Trophoblast cell (in vitro differentiated cells and primary cell): ENCODE data around the gene INPPL1.

Experiments used
- DNase-seq, 2 donors: peaks; one replicate each; pipeline ENCODE4 v3.0.0-alpha.2; 2016
- H2AFZ ChIP-seq: 2 replicates; pipeline ENCODE4 v1.6.1; 2013; ENCODE audit warnings: low read length, moderate library complexity, mild to moderate bottlenecking; ENCODE audit not compliant: insufficient read depth, poor library complexity
- H2AK5ac ChIP-seq: 2 replicates; pipeline ENCODE4 v1.6.1; 2013; ENCODE audit warnings: mild to moderate bottlenecking, low read length
- H2BK120ac ChIP-seq: 2 replicates; pipeline ENCODE4 v1.6.1; 2013; ENCODE audit warnings: low read length, mild to moderate bottlenecking, moderate library complexity; ENCODE audit not compliant: insufficient read depth, poor library complexity
- H2BK12ac ChIP-seq: 2 replicates; pipeline ENCODE4 v1.6.1; 2013; ENCODE audit warnings: mild to moderate bottlenecking, low read length, moderate library complexity
- H2BK5ac ChIP-seq: 2 replicates; pipeline ENCODE4 v1.6.1; 2013; ENCODE audit warnings: low read length, low read depth, moderate library complexity, mild to moderate bottlenecking; ENCODE audit not compliant: poor library complexity
- H3K14ac ChIP-seq: 2 replicates; pipeline ENCODE4 v1.6.1; 2013; ENCODE audit warnings: mild to moderate bottlenecking, low read length
- H3K18ac ChIP-seq: 2 replicates; pipeline ENCODE4 v1.6.1; 2013; ENCODE audit warnings: mild to moderate bottlenecking, low read length
- H3K23ac ChIP-seq: 2 replicates; pipeline ENCODE4 v1.6.1; 2013; ENCODE audit warnings: low read length
- H3K27ac ChIP-seq: 2 replicates; pipeline ENCODE4 v1.5.1; 2013; ENCODE audit warnings: low read depth, mild to moderate bottlenecking, inconsistent platforms, low read length, moderate library complexity
- H3K27me3 ChIP-seq: 2 replicates; pipeline ENCODE4 v1.6.1; 2013; ENCODE audit warnings: inconsistent platforms, mild to moderate bottlenecking, low read length, moderate library complexity; ENCODE audit not compliant: insufficient read depth
- H3K36me3 ChIP-seq, 2 experiments: 1 replicate in 1 of 2; 2 replicates in 1 of 2; pipeline ENCODE4 v1.6.1; 2013; ENCODE audit warnings: low read length in 2 of 2, mild to moderate bottlenecking in 2 of 2, moderate library complexity in 1 of 2; ENCODE audit not compliant: insufficient read depth in 2 of 2, control insufficient read depth in 1 of 2
- H3K4ac ChIP-seq: 2 replicates; pipeline ENCODE4 v1.6.1; 2013; ENCODE audit warnings: low read depth, mild to moderate bottlenecking, low read length, moderate library complexity
- H3K4me1 ChIP-seq, 2 experiments: 1 replicate in 1 of 2; 2 replicates in 1 of 2; pipeline ENCODE4 v1.6.1; 2013; ENCODE audit warnings: low read length in 2 of 2, mild to moderate bottlenecking in 2 of 2, moderate library complexity in 1 of 2; ENCODE audit not compliant: insufficient read depth in 2 of 2, control insufficient read depth in 1 of 2
- H3K4me2 ChIP-seq: 2 replicates; pipeline ENCODE4 v1.6.1; 2013; ENCODE audit warnings: inconsistent platforms, mild to moderate bottlenecking, low read length, moderate library complexity
- H3K4me3 ChIP-seq: 2 replicates; pipeline ENCODE4 v1.5.1; 2013; ENCODE audit warnings: mild to moderate bottlenecking, low read depth, low read length, inconsistent platforms
- H3K79me1 ChIP-seq: one replicate; pipeline ENCODE4 v1.6.1; 2013; ENCODE audit warnings: low read length
- H3K79me2 ChIP-seq: 2 replicates; pipeline ENCODE4 v1.6.1; 2013; ENCODE audit warnings: low read length, mild to moderate bottlenecking; ENCODE audit not compliant: control insufficient read depth, insufficient read depth, poor library complexity
- H3K9ac ChIP-seq: 2 replicates; pipeline ENCODE4 v1.6.1; 2013; ENCODE audit warnings: mild to moderate bottlenecking, low read length
- H3K9me3 ChIP-seq: 2 replicates; pipeline ENCODE4 v1.6.1; 2013; ENCODE audit warnings: low read depth, mild to moderate bottlenecking, control low read depth, inconsistent platforms, low read length; ENCODE audit not compliant: insufficient read depth
- H4K12ac ChIP-seq: 2 replicates; pipeline ENCODE4 v1.6.1; 2013; ENCODE audit warnings: low read depth, mild to moderate bottlenecking, low read length, moderate library complexity
- H4K8ac ChIP-seq: 2 replicates; pipeline ENCODE4 v1.6.1; 2013; ENCODE audit warnings: low read depth, mild to moderate bottlenecking, low read length, moderate library complexity
- H4K91ac ChIP-seq: one replicate; pipeline ENCODE4 v1.6.1; 2013; ENCODE audit warnings: low read depth, mild to moderate bottlenecking, low read length, moderate library complexity
- WGBS: extraction: QIAGEN DNeasy Blood & Tissue Kit; methylation state at CpG from one replicate; pipeline ENCODE4 v1.1.7; 2013; ENCODE audit warnings: missing lambda C conversion rate; ENCODE audit not compliant: insufficient read length, insufficient coverage; ENCODE audit errors: extremely low coverage; 5-methylcytosine and 5-hydroxymethylcytosine counted together

The INPPL1 gene

GRCh38 chr11:72233056-72233772, 8.6 kb downstream of the INPPL1 start:
- Histone ChIP-seq H2AFZ (no peak overlapping the region), H3K9ac (no peak overlapping the region), H4K12ac (no peak overlapping the region), H3K4me2 (no peak overlapping the region), H3K23ac (no peak overlapping the region), H3K79me1 (no peaks in the 10 kb centered on the region), H3K9me3 (peaks cover 2% of the 10 kb centered on the region), H3K4ac (no peak overlapping the region), H2BK5ac (no peak overlapping the region), H3K36me3 (peaks cover 89 to 94% of the 10 kb centered on the region in 2 experiments), H2BK12ac (no peak overlapping the region), H3K4me3 (no peak overlapping the region), H2BK120ac (no peak overlapping the region), H3K27ac (no peak overlapping the region), H2AK5ac (no peak overlapping the region), H3K14ac (no peak overlapping the region), H3K79me2 (no peaks in the 10 kb centered on the region), H4K8ac (no peak overlapping the region), H3K18ac (no peak overlapping the region), H3K27me3 (no peaks in the 10 kb centered on the region), H3K4me1 (peaks cover 2 to 3% of the 10 kb centered on the region in 2 experiments), H4K91ac (no peak overlapping the region)
- no CpG with 5 or more reads among the region's 13 CpGs for WGBS
- no peak for DNase-seq

GRCh38 chr11:72233773-72234513, 9.4 kb downstream of the INPPL1 start:
- Histone ChIP-seq H3K27ac (no peak overlapping the region), H3K79me1 (no peaks in the 10 kb centered on the region), H3K9ac (no peak overlapping the region), H3K79me2 (no peaks in the 10 kb centered on the region), H4K12ac (no peak overlapping the region), H2BK12ac (no peak overlapping the region), H3K23ac (no peak overlapping the region), H3K4me2 (no peak overlapping the region), H4K8ac (no peak overlapping the region), H3K18ac (no peak overlapping the region), H3K4ac (no peak overlapping the region), H3K27me3 (no peaks in the 10 kb centered on the region), H2BK120ac (no peak overlapping the region), H2AK5ac (no peak overlapping the region), H3K9me3 (peaks cover 2% of the 10 kb centered on the region), H3K4me3 (no peak overlapping the region), H3K36me3 (peaks cover 87 to 90% of the 10 kb centered on the region in 2 experiments), H4K91ac (no peak overlapping the region), H3K4me1 (peaks cover 4 to 9% of the 10 kb centered on the region in 2 experiments), H3K14ac (no peak overlapping the region), H2BK5ac (no peak overlapping the region), H2AFZ (no peak overlapping the region)
- no CpG with 5 or more reads among the region's 8 CpGs for WGBS
- DNase-seq, result no peak

- Histone ChIP-seq H3K14ac (no peak overlapping the region), H3K9ac (no peak overlapping the region), H3K4ac (no peak overlapping the region), H4K91ac (no peak overlapping the region), H3K79me2 (no peaks in the 10 kb centered on the region), H2AFZ (no peak overlapping the region), H2BK120ac (no peak overlapping the region), H2BK12ac (no peak overlapping the region), H3K27me3 (no peaks in the 10 kb centered on the region), H3K4me3 (no peak overlapping the region), H3K23ac (no peak overlapping the region), H3K18ac (no peak overlapping the region), H3K4me1 (peaks cover 7 to 13% of the 10 kb centered on the region in 2 experiments), H2BK5ac (no peak overlapping the region), H4K8ac (no peak overlapping the region), H3K27ac (no peak overlapping the region), H3K9me3 (peaks cover 2% of the 10 kb centered on the region), H3K36me3 (peaks cover 82 to 85% of the 10 kb centered on the region in 2 experiments), H4K12ac (no peak overlapping the region), H3K4me2 (no peak overlapping the region), H2AK5ac (no peak overlapping the region), H3K79me1 (peaks cover 3% of the 10 kb centered on the region)
- DNase-seq, result no peak
- no CpG with 5 or more reads among the region's 3 CpGs for WGBS
Observed at GRCh38 chr11:72234514-72234830, 9.9 kb downstream of the INPPL1 start.

- Histone ChIP-seq H2BK120ac (no peak overlapping the region), H3K23ac (no peak overlapping the region), H3K14ac (no peak overlapping the region), H3K4me3 (no peak overlapping the region), H4K8ac (no peak overlapping the region), H3K27me3 (peaks cover under 1% of the 10 kb centered on the region), H3K9me3 (peaks cover under 1% of the 10 kb centered on the region), H2AK5ac (no peak overlapping the region), H3K79me1 (peaks cover 5% of the 10 kb centered on the region), H3K4me1 (peaks cover 8 to 16% of the 10 kb centered on the region in 2 experiments), H2AFZ (no peak overlapping the region), H3K9ac (no peak overlapping the region), H4K91ac (no peak overlapping the region), H3K36me3 (peaks cover 78 to 80% of the 10 kb centered on the region in 2 experiments), H3K27ac (no peak overlapping the region), H2BK5ac (no peak overlapping the region), H3K4me2 (no peak overlapping the region), H3K18ac (no peak overlapping the region), H3K79me2 (no peaks in the 10 kb centered on the region), H2BK12ac (no peak overlapping the region), H4K12ac (no peak overlapping the region), H3K4ac (no peak overlapping the region)
- DNase-seq, result no peak
- no CpG with 5 or more reads among the region's 4 CpGs for WGBS
Observed at GRCh38 chr11:72234920-72235319, 10.4 kb downstream of the INPPL1 start.
